ENCODE results near the gene KNSTRN. TPM values are rescaled to one million over a fixed set of nuclear protein-coding genes. Genes with fewer than 3 reads are reported as not detected.

KNSTRN gene, protein sequence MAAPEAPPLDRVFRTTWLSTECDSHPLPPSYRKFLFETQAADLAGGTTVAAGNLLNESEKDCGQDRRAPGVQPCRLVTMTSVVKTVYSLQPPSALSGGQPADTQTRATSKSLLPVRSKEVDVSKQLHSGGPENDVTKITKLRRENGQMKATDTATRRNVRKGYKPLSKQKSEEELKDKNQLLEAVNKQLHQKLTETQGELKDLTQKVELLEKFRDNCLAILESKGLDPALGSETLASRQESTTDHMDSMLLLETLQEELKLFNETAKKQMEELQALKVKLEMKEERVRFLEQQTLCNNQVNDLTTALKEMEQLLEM
- 29.9 and 39.5 TPM in 2 replicates for total RNA-seq

DNA sequence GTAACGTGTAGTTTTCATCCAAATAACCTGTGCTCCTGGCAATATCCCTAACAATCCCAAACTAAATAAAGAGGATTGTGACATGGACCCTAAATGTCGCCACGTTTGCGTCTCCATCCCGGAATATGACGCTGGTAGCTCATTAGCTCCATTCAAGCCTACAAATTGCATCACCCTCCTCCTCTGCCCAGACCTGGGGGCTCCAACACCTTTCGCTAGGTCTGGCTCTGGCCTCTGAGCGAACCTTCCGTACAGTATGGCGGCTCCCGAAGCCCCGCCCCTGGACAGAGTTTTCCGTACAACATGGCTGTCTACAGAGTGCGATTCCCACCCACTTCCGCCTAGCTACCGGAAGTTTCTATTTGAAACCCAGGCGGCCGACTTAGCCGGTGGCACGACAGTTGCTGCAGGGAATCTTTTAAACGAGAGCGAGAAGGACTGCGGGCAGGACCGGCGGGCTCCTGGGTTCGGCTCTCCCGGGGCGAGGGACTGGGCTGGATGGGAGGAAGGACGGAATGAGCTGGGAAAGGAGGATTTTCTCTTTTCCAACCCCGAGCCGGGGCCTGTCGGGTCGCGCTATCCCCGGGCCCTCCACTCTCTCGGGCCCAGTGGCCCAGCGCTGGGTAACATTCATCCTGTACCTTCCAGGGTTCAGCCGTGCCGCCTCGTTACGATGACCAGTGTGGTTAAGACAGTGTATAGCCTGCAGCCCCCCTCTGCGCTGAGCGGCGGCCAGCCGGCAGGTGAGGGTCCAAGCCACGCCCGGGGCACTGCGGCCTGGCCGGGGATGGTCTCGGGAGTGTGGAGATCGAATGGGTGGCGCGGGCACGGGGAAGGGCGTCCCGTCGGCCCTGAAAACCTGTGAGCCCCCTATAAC is at the start of gene KNSTRN:
Gene KNSTRN, plus strand, starts transcription at position 142 of the 877 bp plus-strand sequence. Its CDS starts 115 bp downstream, at position 257.

DNA sequence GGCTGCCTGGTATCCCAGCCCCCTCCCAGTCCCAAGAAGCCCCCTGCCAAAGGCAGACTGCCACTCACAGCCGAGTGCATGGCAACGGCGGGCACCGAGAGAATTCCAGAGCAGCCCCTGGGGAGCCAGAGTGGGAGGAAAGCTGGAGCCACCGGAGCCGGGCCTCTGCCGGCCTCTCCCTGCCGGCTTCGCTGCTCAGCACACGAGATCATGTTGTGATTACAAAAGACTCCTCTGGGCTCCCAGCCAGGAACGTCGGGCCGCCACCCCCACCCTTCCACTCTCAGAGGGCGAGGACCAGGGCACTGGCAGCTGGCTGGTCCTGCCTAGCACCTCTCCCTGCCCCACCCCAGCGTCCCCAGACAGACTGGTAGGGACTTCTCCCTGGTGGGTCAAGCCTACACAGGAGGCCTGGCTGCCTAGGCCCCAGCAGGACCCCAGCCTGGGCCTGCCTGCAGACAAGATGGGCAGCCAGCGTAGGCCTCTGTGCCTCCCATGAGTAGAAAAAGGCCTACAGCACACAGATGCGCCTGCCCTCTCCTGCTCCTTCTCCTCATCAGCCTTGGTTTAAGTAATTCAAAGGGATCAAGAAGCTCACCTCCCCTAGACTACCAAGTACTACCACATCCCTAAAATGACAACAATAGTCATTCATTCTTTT is 41.7 kb upstream of the KNSTRN start, which contains the start of gene CCDC9B:
Gene CCDC9B, minus strand, starts transcription at position 200 of the 661 bp plus-strand sequence. Its CDS starts 120 bp downstream, at position 80.

DNA sequence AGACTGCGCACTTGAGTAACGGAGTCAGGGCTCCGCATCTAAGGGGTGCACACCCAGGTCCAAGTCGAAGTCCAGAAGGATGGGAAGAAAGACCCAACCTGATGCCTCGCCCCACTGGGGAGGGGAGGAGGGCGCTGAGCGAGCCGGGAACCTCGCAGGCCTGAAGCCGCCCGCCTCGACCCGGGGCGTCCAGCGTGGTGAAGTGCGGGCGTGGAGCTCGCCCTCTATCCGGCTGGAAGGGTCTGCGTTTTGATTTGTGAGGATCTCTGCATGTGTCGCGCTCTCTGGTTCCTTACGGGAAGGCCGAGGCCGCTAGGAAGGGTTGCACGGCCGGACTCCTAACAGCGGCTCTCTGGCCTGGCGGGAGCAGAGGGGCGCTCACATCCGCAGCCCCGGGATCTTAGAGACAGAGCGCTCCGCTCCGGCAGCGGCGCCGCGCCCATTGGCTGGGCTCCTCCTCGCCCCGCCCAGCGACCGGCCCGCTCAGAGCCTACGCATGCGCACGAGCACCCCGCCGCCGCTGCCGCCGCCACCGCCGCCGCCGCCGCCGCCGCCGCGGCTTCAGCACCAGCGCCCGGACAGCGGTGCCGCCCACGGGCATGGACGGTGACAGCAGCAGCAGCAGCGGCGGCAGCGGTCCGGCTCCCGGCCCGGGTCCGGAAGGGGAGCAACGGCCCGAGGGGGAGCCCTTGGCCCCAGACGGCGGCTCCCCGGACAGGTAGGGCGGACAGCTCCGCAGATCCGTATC is 24.6 kb upstream of the KNSTRN start, which contains the start of gene DISP2:
Gene DISP2, plus strand, starts transcription at position 497 of the 748 bp plus-strand sequence. Its CDS starts 103 bp downstream, at position 600.

GRCh38 chr15:40405501-40406381 is 23.2 kb downstream of the KNSTRN start, which contains the start of gene IVD:
IVD (plus strand) TSS chr15:40405795; CDS start chr15:40405828, 33 bp downstream.

DNA sequence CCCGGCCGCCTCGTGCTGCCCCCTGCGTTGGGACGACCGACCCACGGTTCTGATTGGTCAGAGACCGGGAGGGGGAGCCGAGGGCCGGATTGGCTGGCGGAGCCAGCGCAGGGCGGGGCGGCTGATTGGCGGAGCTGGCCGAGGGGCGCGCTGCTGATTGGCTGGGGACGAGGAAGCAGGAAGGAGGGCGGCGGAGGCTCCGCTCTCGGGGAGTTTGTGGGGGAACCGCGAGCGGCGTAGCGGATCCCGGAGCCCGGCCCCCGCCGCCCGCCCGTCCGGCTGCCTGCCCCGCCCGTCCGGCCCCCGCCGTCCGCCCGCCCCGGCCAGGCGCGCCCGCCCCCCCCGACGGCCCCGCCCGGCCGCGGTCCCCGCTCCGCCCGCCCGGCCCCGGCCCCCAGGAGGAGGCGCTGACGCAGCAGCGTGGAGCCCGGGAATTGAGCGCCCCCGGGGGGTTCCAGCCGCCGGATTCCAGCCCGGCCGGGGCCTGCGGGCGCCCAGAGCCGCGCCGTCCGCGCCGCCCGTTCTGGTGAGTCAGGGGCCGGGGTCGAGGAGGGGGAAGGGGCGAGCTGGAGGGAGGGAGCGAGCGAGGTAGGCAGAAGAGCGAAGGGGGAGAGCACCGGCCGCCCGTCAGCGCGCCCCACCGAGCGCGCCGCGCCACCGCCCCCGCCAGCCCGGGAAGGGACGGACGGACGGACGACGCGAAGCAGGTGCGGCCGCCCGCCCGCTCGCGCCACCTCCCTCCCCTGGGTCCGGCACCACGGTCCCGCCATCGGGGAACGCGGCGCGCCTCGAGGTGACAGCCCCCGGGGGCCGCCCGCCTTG is 58.4 kb downstream of the KNSTRN start, which contains the start of gene BAHD1:
Gene BAHD1, plus strand, starts transcription at position 211 of the 822 bp plus-strand sequence. CDS start 17,512 bp downstream, outside the sequence.

Other genes with a start within 250 kb of the KNSTRN start
- 20.2 and 20.3 TPM in 2 replicates for gene BUB1B, start 221.7 kb upstream of the KNSTRN start, total RNA-seq
- gene PAK6, start 143.7 kb upstream of the KNSTRN start, total RNA-seq, result 36.9 and 39.2 TPM in 2 replicates
- not detected in 2 replicates for gene ANKRD63, start 99.7 kb upstream of the KNSTRN start, total RNA-seq
- gene PLCB2, start 74.8 kb upstream of the KNSTRN start, total RNA-seq, result 0.28 and 1.4 TPM in 2 replicates
- 12.5 and 16.4 TPM in 2 replicates for gene INAFM2, start 59.0 kb upstream of the KNSTRN start, total RNA-seq
- 4.1 and 28.8 TPM in 2 replicates for gene CCDC9B, start 41.8 kb upstream of the KNSTRN start, total RNA-seq
- not detected in 2 replicates for gene PHGR1, start 31.7 kb upstream of the KNSTRN start, total RNA-seq
- under 0.01 and 0.14 TPM in 2 replicates for gene DISP2, start 24.5 kb upstream of the KNSTRN start, total RNA-seq
- 16.2 and 28.3 TPM in 2 replicates for gene IVD, start 23.1 kb downstream of the KNSTRN start, total RNA-seq
- 11.1 and 14.5 TPM in 2 replicates for gene BAHD1, start 58.2 kb downstream of the KNSTRN start, total RNA-seq
- 8.9 and 9.5 TPM in 2 replicates for gene CHST14, start 88.3 kb downstream of the KNSTRN start, total RNA-seq
- gene CCDC32, start 182.3 kb downstream of the KNSTRN start, total RNA-seq, result 8.0 and 17.8 TPM in 2 replicates
- 13.7 and 16.2 TPM in 2 replicates for gene RPUSD2, start 186.6 kb downstream of the KNSTRN start, total RNA-seq
- gene KNL1, start 211.5 kb downstream of the KNSTRN start, total RNA-seq, result 12.6 and 20.0 TPM in 2 replicates

Data from airway epithelial cell (primary cell).